Fibroblast of lung (primary cell): Measurements from ENCODE around the gene NCKAP5.

ENCODE experiments used
- CTCF ChIP-seq, 2 donors: IDR thresholded peaks in 1 of 2; conservative IDR thresholded peaks in 1 of 2; 1 replicate in 1 of 2; 2 replicates in 1 of 2; pipeline ENCODE4 v1.5.1; 2011 to 2012; ENCODE audit warnings: low read length in 2 of 2, control low read depth in 1 of 2, inconsistent platforms in 1 of 2, low read depth in 1 of 2, mild to moderate bottlenecking in 1 of 2
- EZH2 ChIP-seq: IDR thresholded peaks from 2 replicates; pipeline ENCODE4 v1.5.1; 2012; ENCODE audit warnings: low read length, control low read depth, mild to moderate bottlenecking; ENCODE audit errors: missing control alignments

- no peak for TF ChIP-seq CTCF (conservative IDR thresholded peaks at IDR 0.05 in 1 of 2, IDR thresholded peaks at IDR 0.05 in 1 of 2; ENCODE audit: low read depth in 1 of 2, low read length in 2 of 2)
- no peak for TF ChIP-seq EZH2
These were observed 327.6 kb downstream of the NCKAP5 start for GRCh38 chr2:133240491-133241223.
